Dendritic cell treated with granulocyte-macrophage colony-stimulating factor and Interleukin-4, amounts not matched to agents 40 ng/mL and 50 ng/mL, for 4 days (primary cell): ENCODE results near the gene SERPINE1.

ENCODE experiments used
- H3K27ac Mint-ChIP-seq: one replicate; pipeline ENCODE4 v1.8.0; 2022; ENCODE audit warnings: mild to moderate bottlenecking, mixed read lengths
- H3K27me3 Mint-ChIP-seq: one replicate; pipeline ENCODE4 v1.8.0; 2022; ENCODE audit warnings: mild to moderate bottlenecking, mixed read lengths
- H3K36me3 Mint-ChIP-seq: one replicate; pipeline ENCODE4 v1.8.0; 2022; ENCODE audit warnings: low read depth, mixed read lengths
- H3K4me1 Mint-ChIP-seq: one replicate; pipeline ENCODE4 v1.8.0; 2022; ENCODE audit warnings: low read depth, mixed read lengths
- H3K4me3 Mint-ChIP-seq: one replicate; pipeline ENCODE4 v1.8.0; 2022; ENCODE audit warnings: mild to moderate bottlenecking, moderate library complexity, mixed read lengths
- H3K9me3 Mint-ChIP-seq: one replicate; pipeline ENCODE4 v1.8.0; 2022; ENCODE audit warnings: mixed read lengths
- intact Hi-C: fragments of 100-400 bp; cut with micrococcal nuclease; formaldehyde crosslinking; loops from one replicate; pipeline ENCODE4 v1.15.0; 2022

SERPINE1 gene

GRCh38 chr7:101169838-101170551 lies 43.1 kb downstream of the SERPINE1 start:
- intact Hi-C loops, result no loop called here
- H3K9me3 Mint-ChIP-seq, result no peaks in the 10 kb centered on the region
- H3K27me3 Mint-ChIP-seq, result peaks cover 99% of the 10 kb centered on the region
- H3K4me1 Mint-ChIP-seq, result peaks cover 88% of the 10 kb centered on the region
- H3K27ac Mint-ChIP-seq, result peak overlapping the region; percentile 16
- H3K4me3 Mint-ChIP-seq, result no peak overlapping the region
- no peaks in the 10 kb centered on the region for H3K36me3 Mint-ChIP-seq

DNA sequence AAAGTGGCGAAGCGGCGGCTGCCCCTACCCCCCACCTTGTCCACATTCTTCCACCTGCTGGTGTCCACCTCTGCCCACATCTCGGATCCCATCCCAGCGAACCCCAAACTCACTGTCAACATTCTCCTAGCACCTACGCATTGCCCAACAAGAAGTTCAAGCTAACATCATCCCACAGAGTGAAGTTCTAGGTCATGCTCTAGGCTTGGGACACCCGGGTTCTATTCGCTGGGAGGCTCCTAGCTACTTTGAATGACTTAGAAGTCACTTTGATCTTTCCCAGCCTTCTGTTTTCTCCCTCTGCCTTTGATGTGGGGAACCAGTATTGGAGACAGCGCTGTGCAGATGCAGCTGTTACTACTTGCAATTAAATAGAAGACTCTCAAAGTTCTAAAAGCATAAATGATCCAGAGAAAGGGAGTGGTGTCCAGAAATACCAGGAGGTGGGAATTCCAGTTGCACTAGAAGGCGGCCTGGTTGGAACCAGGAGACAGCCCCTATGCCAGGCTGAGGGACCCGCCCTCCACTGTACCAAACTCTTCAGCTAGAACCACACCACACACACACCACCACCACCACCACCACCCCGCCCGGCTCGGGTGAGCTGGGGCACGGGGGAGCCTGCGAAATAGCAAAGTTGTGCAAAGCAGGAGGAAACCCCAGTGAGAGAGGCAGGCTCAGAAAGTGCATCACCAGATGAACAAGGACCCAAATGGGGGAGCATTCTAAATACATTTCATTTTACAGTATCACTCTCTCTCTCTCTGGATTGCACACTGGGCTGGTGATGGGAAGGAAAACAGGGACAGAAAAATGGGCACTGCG lies 43.9 kb downstream of the SERPINE1 start:
- Mint-ChIP-seq H3K27me3 (peaks cover 99% of the 10 kb centered on the region), H3K36me3 (no peaks in the 10 kb centered on the region), H3K27ac (peak overlapping the region; percentile 16), H3K9me3 (no peaks in the 10 kb centered on the region), H3K4me3 (no peak overlapping the region), H3K4me1 (peaks cover 79% of the 10 kb centered on the region)
- intact Hi-C loops, result no loop called here

- Mint-ChIP-seq H3K36me3 (no peaks in the 10 kb centered on the region), H3K27me3 (peaks cover 99% of the 10 kb centered on the region), H3K4me1 (peaks cover 73% of the 10 kb centered on the region), H3K4me3 (no peak overlapping the region), H3K9me3 (no peaks in the 10 kb centered on the region), H3K27ac (no peak overlapping the region)
- intact Hi-C loops, result no loop called here
Observed at GRCh38 chr7:101171442-101171837, 44.5 kb downstream of the SERPINE1 start.

DNA sequence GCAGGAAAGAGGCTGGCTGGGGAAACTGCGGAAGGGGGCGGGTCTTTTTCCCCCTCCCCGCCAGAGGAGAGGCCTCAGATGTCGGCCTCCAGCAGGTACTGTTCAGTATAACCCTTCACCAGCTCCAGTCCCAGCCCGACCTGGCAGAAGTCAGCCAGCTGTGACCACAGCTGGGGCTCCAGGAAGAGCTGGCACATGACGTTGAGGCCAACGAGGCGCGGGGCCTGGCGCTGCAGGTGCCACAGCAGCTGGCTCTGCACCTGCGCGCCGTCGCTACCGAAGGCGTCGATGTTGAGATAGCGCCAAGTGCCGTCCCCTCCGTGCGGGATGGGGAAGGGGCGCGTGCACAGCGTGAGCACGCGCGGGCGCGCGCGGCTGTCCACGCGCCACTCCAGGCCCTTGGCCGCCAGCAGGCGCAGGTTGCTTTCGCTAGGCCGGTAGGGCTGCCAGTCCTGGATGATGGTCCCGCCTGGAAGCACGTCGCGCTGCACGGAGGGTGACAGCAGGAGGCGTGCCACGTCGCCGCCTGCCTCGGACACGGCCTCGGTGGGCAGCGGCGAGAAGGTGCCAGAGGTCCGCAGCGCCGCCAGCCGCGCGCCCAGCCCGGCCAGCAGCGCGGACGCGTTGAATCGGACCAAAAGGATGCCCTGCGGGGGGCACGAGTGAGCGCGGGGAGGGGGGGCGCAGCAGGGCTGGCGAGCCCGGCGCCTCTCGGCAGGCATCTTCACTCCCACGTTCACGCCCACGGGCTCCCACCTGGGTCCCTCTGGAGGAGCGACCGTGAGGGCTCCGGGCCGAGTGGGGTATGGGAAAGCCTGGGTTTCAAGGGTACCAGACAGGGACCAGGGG lies 45.3 kb downstream of the SERPINE1 start:
- Mint-ChIP-seq H3K9me3 (no peaks in the 10 kb centered on the region), H3K36me3 (no peaks in the 10 kb centered on the region), H3K27ac (no peak overlapping the region), H3K4me3 (no peak overlapping the region), H3K4me1 (peaks cover 66% of the 10 kb centered on the region), H3K27me3 (peaks cover 99% of the 10 kb centered on the region)
- intact Hi-C loops, result no loop called here

- Mint-ChIP-seq H3K36me3 (no peaks in the 10 kb centered on the region), H3K27me3 (peaks cover 99% of the 10 kb centered on the region), H3K27ac (no peak overlapping the region), H3K9me3 (no peaks in the 10 kb centered on the region), H3K4me1 (peaks cover 64% of the 10 kb centered on the region), H3K4me3 (peak overlapping the region; percentile 41)
- intact Hi-C loops, result no loop called here
Observed at GRCh38 chr7:101172854-101173751, 46.2 kb downstream of the SERPINE1 start.

- H3K27ac Mint-ChIP-seq, result no peak overlapping the region
- H3K4me1 Mint-ChIP-seq, result peaks cover 58% of the 10 kb centered on the region
- H3K27me3 Mint-ChIP-seq, result peaks cover 99% of the 10 kb centered on the region
- peak overlapping the region; percentile 20 for H3K4me3 Mint-ChIP-seq
- H3K9me3 Mint-ChIP-seq, result no peaks in the 10 kb centered on the region
- intact Hi-C loops, result no loop called here
- H3K36me3 Mint-ChIP-seq, result no peaks in the 10 kb centered on the region
Observed at GRCh38 chr7:101173752-101174244, 46.9 kb downstream of the SERPINE1 start.

DNA sequence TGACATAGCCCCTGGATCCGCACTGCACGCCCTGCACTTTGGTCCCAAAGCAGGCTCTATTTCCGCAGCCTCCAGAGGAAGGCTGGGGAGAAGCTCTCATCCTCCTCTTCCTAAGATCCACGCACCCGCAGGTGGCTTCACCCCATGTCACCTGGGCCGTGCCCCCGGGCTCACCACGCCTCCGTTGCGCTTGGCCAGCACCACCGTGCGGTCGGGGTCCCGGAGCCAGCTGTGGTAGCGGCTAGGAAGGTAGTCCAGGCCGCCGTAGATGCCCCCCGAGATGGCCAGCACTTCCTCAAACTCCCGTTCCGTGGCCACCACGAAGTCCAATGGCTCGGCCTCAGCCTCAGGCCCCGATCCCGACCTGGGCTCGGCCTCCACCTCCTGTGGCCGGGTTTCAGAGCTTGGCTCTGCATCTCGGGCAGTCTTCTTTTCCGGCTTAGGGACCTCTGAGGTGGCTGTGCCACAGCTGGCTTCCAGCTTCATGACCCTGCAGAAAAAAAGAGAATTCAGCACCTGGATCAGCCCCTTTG lies 47.5 kb downstream of the SERPINE1 start:
- H3K27me3 Mint-ChIP-seq, result peaks cover 99% of the 10 kb centered on the region
- H3K4me1 Mint-ChIP-seq, result peaks cover 58% of the 10 kb centered on the region
- H3K9me3 Mint-ChIP-seq, result no peaks in the 10 kb centered on the region
- no peak overlapping the region for H3K4me3 Mint-ChIP-seq
- intact Hi-C loops, result no loop called here
- H3K27ac Mint-ChIP-seq, result no peak overlapping the region
- no peaks in the 10 kb centered on the region for H3K36me3 Mint-ChIP-seq

DNA sequence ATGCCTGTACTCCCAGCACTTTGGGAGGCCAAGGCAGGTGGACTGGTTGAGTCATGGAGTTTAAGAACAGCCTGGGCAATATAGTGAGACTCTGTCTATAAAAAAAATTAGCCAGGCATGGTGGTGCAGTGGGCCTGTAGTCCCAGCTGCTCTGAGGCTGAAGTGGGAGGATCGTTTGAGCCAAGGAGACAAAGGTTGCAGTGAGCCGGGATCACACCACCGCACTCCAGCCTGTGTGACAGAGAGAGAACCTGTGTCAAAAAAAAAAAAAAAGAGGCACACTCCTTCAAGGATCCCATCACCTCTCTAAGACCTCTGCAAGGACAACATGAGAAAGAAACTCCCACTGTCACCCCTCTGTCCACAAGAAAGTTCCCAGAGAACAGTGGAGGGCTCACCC lies 48.8 kb downstream of the SERPINE1 start:
- intact Hi-C loops, result no loop called here
- Mint-ChIP-seq H3K36me3 (no peaks in the 10 kb centered on the region), H3K9me3 (no peaks in the 10 kb centered on the region), H3K27me3 (peaks cover 99% of the 10 kb centered on the region), H3K27ac (no peak overlapping the region), H3K4me3 (no peak overlapping the region), H3K4me1 (peaks cover 46% of the 10 kb centered on the region)

- intact Hi-C loops, result no loop called here
- Mint-ChIP-seq H3K4me3 (no peak overlapping the region), H3K27me3 (peaks cover 98% of the 10 kb centered on the region), H3K27ac (no peak overlapping the region), H3K9me3 (peaks cover 6% of the 10 kb centered on the region), H3K4me1 (peaks cover 32% of the 10 kb centered on the region), H3K36me3 (no peaks in the 10 kb centered on the region)
Observed at GRCh38 chr7:101177644-101178043, 50.7 kb downstream of the SERPINE1 start.

- no peak overlapping the region for H3K4me3 Mint-ChIP-seq
- H3K4me1 Mint-ChIP-seq, result peaks cover 19% of the 10 kb centered on the region
- intact Hi-C loops, result no loop called here
- H3K27ac Mint-ChIP-seq, result no peak overlapping the region
- peaks cover 90% of the 10 kb centered on the region for H3K27me3 Mint-ChIP-seq
- H3K36me3 Mint-ChIP-seq, result no peaks in the 10 kb centered on the region
- H3K9me3 Mint-ChIP-seq, result peaks cover 8% of the 10 kb centered on the region
Observed at GRCh38 chr7:101179117-101179516, 52.2 kb downstream of the SERPINE1 start.

- intact Hi-C loops, result no loop called here
- Mint-ChIP-seq H3K36me3 (no peaks in the 10 kb centered on the region), H3K4me3 (no peak overlapping the region), H3K27me3 (peaks cover 88% of the 10 kb centered on the region), H3K27ac (no peak overlapping the region), H3K9me3 (peaks cover 8% of the 10 kb centered on the region), H3K4me1 (peaks cover 17% of the 10 kb centered on the region)
Observed at GRCh38 chr7:101179713-101180112, 52.8 kb downstream of the SERPINE1 start.

DNA sequence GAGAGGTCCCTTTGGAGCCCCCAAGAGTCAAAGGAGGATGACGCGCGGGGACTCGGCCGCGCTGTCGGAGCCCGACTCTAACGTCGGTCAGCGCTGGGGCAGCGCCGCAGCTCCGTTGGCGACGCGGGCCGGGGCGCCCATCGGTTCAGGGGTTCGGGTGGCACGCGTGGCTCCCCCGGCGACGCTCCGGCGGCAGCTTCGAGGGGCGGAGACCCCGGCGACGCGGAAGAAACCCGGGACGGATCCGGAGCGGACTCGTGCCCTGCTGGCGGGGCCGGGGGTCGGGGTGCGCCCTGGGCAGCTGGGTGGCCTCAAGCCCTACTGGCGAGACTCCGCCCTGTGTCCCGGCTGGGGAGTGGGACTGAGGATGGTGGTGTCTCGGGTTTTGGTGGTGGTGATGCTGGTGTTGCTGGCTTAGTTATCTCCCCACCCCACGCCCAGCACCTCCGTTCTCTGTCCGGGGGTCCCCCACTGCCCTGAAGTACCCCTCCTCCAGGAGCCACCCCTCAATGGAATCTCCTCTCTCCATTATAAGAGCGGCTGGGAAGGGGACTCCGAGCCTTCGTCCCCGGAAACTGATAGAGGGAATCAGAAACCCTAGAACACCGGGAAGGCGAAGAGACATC lies 53.3 kb downstream of the SERPINE1 start, which contains the start of gene NAT16:
NAT16 (minus strand) TSS at position 164 of the 626 bp plus-strand sequence. CDS start 5,486 bp downstream, outside the sequence.
- Mint-ChIP-seq H3K9me3 (peaks cover 8% of the 10 kb centered on the region), H3K27me3 (peaks cover 89% of the 10 kb centered on the region), H3K4me1 (peaks cover 19% of the 10 kb centered on the region), H3K36me3 (no peaks in the 10 kb centered on the region), H3K27ac (no peak within 1 kb of the TSS), H3K4me3 (no peak within 1 kb of the TSS)
- intact Hi-C loops, result no loop called here
